Eye (tissue), 1 donor: ENCODE results near the gene C1orf94.
"Not testable (repeated sequence)": the region's sequence is repeated elsewhere in the genome, so short reads cannot be mapped to it uniquely, and the experiment has no call there.

Experiments used
- DNase-seq: peaks from one replicate; pipeline ENCODE4 v3.0.0-alpha.2; 2015

The C1orf94 gene

GRCh38 chr1:34165422-34165921 is 11.2 kb upstream of the C1orf94 start:
- DNase-seq: peak; percentile 65

DNA sequence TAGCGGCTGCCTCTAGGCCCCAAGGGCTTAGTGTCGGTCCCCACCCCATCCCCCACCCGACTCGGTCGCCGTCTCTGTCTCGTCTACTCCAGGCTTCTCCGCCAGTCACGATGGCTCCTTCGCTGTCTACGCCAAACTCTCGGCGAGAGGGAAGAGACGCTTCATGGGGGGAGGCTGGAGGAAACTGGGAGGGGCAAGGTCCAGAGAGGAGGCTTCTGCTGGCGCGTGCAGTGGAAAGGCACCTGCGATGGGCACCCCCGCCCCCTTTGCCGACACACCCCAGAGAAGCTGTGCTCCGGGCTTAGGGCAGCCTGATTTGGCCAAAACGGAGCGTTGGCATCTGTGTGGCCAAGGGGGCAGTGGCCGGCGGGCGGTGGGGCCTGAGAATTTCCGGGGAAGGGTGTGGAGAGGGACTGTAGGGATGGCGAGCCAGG is 10.5 kb upstream of the C1orf94 start:
- peak; percentile 60 for DNase-seq

DNA sequence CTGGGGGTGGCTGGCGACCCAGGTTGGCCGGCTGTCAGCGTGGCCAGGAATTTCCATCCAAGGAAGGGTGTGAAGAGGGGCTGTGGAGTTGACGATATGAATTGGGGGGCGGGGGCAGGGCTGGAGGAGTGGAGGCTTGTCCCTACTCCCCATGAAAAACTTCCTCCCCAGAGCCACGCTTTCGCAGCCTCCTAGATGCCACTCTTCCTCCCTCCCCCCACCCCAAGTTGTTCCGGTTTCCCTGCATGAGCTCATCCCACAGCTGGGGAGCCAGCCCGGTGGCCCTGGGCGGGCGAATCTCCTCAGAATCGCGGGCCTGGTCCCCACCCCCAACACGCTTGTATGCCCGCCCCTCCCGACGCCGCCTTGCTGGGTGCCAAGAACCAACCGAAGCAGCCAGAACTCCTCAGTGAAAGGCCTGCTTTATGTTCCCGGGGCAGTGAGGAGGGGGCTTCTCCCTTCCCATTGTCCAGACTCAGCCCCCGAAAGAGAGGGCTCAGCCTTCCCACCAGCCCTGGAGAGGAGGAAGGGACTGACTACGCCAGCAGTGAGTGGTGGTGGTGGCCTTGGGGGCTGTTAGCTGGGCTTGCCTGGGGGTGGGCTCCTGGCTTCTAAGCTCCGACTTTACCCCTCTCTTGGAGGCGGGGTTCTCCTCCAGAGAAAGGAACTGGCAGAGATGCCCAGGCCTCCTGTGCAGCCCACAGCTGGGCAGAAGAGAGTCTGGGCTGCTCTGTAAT is 9.9 kb upstream of the C1orf94 start:
- DNase-seq: peak; percentile 71

DNA sequence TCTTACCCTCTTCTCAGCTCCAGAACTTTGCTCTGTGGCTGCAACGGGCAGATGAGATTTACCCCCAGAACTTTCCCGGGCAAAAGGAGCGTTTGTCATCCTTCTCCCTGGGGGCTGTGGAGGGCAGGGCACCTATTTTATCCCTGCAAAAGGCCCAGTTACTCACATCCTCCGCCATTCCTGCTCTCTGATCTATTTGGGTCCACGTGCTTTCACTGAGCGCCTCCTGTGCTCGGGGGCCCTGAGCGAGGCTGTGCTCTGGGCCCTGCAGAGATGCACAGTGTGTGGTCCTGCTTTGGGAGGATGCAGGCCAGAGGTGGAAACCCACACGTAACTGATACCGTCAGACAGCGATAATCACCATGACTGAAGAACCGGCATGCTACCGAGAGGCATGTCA is 9.3 kb upstream of the C1orf94 start:
- DNase-seq: peak; percentile 23

- peak; percentile 22 for DNase-seq
Measured at GRCh38 chr1:34175744-34176143, 963 bp upstream of the C1orf94 start.

GRCh38 chr1:34178072-34178471 is 1.4 kb downstream of the C1orf94 start:
- peak; percentile 12 for DNase-seq

DNA sequence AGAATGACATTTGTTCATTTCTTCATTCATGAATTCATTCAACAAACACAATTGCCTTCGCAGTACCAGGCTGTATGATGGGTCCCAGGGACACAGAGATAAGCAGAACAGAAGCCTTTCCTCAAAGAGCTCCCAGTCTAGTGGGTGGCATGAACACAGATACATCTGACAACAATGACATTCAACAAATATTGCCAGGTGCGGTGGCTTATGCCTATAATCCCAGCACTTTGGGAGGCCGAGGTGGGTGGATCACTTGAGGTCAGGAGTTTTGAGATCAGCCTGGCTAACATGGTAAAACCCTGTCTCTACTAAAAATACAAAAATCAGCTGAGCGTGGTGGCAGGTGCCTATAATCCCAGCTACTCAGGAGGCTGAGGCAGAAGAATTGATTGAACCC is 6.7 kb downstream of the C1orf94 start:
- DNase-seq: not testable (repeated sequence)

DNA sequence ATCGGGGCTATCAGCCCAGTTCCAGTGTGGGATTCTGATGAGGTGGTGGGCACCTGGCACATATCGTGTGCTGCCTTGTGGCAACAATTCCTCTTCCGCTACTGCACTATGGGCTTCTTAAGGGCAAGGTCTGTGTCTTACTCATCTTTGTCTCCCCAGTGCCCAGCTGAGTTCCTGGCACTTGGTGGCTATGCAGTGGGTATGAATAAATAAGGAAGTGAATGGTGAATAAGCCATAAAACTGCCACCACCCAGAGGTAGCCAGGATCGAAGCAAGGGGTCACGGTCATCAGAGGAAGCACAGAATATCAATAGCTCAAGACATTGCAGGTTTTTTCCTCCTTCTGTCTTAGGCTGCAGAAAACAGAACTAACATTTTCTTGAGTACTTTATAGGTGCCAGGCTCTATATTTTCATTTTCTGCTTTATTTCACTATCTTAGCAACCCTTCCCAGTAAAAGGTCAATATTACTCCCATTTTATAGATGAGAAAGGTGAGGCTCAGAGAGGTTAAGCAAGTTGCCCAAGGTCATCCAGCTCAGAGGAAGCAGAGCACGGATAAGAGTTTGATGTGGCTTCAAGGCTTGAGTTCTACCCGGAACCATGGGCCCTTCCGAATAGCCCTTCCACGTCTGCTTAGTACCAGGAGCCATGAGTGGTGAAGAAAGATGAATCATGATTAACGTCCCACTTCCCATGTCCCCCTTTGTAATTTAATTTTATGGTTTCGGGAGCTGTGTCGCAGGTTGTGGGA is 10.2 kb downstream of the C1orf94 start:
- DNase-seq: no peak

GRCh38 chr1:34188418-34188817 is 11.7 kb downstream of the C1orf94 start:
- DNase-seq: no peak

- no peak for DNase-seq
Measured at GRCh38 chr1:34188985-34189384, 12.3 kb downstream of the C1orf94 start.

- DNase-seq: no peak
Measured at GRCh38 chr1:34190692-34191091, 14.0 kb downstream of the C1orf94 start.

GRCh38 chr1:34192621-34193020 is 15.9 kb downstream of the C1orf94 start:
- no peak for DNase-seq

DNA sequence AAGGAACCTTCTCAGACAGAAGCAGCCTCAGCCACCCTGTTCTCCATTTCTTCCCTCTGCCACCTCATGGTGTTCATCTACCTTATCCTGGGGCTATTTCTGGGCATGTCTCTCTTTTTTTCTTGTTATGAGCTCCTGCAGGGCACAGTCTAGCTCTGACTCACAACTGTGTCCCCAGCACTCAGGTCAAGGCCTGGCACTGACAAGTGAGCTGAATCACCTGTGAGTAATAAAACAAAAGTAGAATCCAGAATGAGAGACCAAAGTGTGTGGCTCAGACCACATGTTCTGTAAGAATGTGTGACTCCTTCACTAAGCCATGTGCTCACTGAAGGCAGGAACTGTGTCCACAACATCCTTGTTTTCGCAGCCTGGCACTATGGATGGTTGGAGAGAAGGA is 23.2 kb downstream of the C1orf94 start:
- no peak for DNase-seq

DNA sequence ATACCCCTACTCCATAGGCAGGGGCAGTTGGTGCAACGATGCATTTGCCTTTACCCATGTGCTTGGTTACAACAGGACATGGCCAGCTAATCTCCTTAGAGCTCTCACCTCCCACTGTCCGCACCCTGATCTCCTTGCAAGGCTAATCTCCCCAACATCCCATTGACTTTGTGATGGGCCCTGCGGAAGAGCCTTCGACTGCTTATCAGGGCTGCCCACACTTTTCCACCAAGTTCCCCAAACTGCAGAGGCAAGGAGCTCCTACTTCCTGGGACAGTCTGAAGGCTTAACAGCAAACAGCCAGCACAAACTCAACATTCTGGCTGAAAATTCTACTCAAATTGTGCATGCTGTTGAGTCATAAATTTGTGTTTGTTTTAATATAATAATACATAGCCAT is 36.0 kb downstream of the C1orf94 start:
- DNase-seq: no peak

DNA sequence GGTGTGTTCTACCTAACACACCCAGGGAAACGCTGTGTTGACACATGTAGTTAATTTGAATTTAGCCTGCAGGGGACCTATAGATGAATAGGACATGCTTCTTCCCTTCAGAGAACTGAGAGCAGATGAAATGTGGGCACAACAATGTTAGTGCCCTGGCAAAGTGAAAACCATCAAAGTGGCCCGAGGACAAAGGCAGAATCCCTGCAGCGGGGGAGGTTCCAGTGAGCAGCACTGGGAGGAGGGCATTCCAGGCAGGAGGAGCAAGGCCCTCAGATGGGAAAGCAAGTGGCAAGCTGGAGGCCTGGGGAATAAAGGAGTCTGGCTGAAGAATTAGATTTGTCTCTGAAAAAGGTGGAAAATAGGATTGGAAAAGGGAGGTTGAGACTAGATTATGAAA is 37.2 kb downstream of the C1orf94 start:
- DNase-seq: peak; percentile 2

DNA sequence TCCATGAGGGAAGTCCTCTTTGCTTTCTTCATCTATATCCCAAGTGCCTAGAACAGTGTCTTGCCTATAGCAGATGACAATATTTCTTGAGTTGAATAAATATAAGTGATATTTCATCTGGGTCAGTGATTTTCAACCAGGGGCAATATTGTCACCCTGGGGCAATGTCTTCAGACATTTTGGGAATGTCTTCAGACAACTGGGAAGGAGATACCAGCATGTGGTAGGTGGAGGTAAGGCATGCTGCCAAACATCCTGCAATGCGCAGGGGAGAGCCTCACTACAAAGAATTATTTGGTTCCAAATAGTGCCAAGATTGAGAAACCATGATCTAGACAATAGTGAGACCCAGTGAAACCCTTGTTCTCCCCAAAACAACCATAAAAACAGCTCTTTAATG is 54.7 kb downstream of the C1orf94 start:
- DNase-seq: no peak

- no peak for DNase-seq
Measured at GRCh38 chr1:34235594-34235993, 58.9 kb downstream of the C1orf94 start.

DNA sequence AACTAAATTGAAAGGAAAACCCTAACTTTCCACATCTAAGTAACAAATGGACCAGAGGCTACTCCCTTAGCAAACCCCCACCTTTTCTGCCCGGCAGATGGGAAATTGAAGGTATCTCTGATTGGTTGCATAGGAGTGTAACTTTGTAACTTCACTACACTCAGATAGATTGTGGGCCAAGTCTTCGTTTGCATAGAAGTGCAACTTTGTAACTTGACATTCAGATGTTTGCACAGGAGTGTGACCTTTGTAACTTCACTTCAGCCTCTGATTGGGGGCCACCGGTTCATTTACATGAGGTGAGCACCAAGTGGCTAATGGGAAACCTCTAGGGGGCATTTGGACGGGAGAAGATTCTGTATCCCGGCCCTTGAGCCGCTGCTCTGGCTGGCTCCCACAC is 59.4 kb downstream of the C1orf94 start:
- no peak for DNase-seq

GRCh38 chr1:34237151-34237815 is 60.6 kb downstream of the C1orf94 start:
- DNase-seq: no peak

- DNase-seq: no peak
Measured at GRCh38 chr1:34245967-34246366, 69.3 kb downstream of the C1orf94 start.

DNA sequence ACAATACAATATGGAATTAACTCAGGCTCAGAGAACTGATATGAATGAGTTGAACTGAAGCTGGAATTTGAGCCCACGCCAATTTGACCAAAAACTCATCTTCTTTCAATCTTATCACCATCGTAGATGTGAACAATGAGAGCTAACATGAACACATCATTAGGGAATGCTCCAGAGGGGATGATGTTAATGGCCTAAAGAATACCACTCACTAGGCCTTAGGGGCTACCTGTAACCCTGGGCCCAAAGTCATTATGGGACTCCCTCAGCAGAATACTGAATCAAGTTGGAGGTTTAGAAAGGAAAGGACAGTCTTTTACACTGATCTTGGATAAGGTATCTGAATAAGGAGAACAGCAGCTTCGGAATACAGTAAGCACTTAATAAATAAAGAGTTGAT is 73.6 kb downstream of the C1orf94 start:
- no peak for DNase-seq

DNA sequence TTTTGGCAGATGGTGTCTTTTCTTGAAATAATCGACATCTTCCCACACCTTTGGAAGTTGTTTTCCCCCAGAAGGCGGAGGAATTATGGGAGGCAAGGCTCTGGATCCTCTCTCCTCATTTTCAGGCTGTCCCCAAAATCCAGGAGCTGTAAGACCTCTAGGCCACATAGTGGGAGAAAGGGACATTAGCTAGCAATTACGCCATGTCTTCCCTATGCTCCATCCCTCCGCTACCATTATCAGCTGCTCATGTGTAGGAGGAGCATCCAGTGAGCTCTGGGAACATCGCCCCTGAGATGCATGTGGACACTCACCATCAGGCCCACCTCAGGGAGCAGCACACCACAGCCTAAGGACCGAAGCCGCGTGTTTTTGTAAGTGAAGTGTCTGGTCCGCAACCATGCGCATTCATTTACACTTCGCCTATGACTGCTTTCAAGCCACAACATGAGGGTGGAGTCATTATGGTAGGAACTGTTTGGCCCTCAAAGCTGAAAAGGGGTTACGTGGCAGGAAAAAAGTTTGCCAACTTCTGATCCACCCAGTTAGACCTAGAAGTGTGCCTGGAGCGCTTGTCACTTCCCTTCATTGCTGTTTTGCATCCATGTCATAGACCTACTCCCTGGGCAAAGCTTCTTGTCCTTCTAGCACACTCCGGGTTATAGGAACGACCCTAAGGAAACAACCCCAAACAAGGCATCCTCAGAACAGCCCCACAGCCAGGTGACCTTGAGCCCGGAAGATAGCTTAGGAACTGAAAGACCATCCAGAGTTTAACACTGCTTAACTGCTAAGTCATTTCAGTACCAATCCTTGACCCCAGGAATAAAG is 85.5 kb downstream of the C1orf94 start:
- no peak for DNase-seq

DNA sequence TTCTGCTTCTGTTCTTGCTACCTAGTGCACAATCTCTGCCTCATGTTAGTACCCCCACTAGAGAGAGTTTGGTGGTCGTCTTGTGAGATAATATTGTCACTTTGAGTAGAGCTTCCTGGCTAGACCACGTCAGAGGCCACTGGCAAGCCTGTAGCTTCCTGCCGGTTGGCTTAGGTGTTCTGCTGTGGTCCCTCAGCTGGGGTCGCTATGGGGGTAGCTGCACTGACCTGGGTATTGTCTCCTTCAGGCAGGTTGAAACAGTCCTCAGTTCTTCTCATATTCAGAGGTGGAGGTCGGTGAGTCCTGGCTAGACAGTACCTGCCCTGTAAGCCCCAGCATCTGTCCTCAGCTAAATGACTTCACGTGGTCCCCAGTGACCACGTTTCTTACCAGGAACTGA is 86.2 kb downstream of the C1orf94 start:
- DNase-seq: no peak
